ENCODE data around the gene POLG.

Gene POLG

GRCh38 chr15:89363770-89364169, 29.1 kb upstream of the POLG start:
- peak overlapping the region; percentile 25; the same call in 1 of the 2 replicates for H3K27ac ChIP-seq
- TF ChIP-seq CTCF (conservative IDR thresholded peaks at IDR 0.05), result no peak

GRCh38 chr15:89363133-89363532, 28.5 kb upstream of the POLG start:
- TF ChIP-seq CTCF (conservative IDR thresholded peaks at IDR 0.05), result no peak
- no peak overlapping the region; the same call in 1 of the 2 replicates for H3K27ac ChIP-seq

- no peak for TF ChIP-seq CTCF (conservative IDR thresholded peaks at IDR 0.05)
- peak overlapping the region; percentile 78 for H3K27ac ChIP-seq
These were observed 27.8 kb upstream of the POLG start for GRCh38 chr15:89362203-89363101.

GRCh38 chr15:89361451-89362202, 27.0 kb upstream of the POLG start:
- no peak for TF ChIP-seq CTCF (conservative IDR thresholded peaks at IDR 0.05)

GRCh38 chr15:89360294-89360971, 25.8 kb upstream of the POLG start:
- no peak for TF ChIP-seq CTCF (conservative IDR thresholded peaks at IDR 0.05)
- no peak overlapping the region for H3K27ac ChIP-seq

More at GRCh38 chr15:89361451-89362202, 27.0 kb upstream of the POLG start:
- H3K27ac ChIP-seq, result peak overlapping the region; percentile 78

- H3K27ac ChIP-seq, result peak overlapping the region; percentile 77; the same call in 1 of the 2 replicates
- no peak for TF ChIP-seq CTCF (conservative IDR thresholded peaks at IDR 0.05)
These were observed 25.1 kb upstream of the POLG start for GRCh38 chr15:89359471-89360293.
